A204.1 (cell line): ENCODE results near the gene SIPA1L3.
"Not testable (repeated sequence)": the region's sequence is repeated elsewhere in the genome, so short reads cannot be mapped to it uniquely, and the experiment has no call there.

ENCODE experiments used
- FAIRE-seq: peaks from 2 replicates; lab custom pipeline; 2012; peaks lifted over from hg19 to GRCh38; lab: Jason Lieb, UNC

Gene SIPA1L3

GRCh38 chr19:38023671-38024541 is 116.9 kb downstream of the SIPA1L3 start:
- FAIRE-seq: no peak

DNA sequence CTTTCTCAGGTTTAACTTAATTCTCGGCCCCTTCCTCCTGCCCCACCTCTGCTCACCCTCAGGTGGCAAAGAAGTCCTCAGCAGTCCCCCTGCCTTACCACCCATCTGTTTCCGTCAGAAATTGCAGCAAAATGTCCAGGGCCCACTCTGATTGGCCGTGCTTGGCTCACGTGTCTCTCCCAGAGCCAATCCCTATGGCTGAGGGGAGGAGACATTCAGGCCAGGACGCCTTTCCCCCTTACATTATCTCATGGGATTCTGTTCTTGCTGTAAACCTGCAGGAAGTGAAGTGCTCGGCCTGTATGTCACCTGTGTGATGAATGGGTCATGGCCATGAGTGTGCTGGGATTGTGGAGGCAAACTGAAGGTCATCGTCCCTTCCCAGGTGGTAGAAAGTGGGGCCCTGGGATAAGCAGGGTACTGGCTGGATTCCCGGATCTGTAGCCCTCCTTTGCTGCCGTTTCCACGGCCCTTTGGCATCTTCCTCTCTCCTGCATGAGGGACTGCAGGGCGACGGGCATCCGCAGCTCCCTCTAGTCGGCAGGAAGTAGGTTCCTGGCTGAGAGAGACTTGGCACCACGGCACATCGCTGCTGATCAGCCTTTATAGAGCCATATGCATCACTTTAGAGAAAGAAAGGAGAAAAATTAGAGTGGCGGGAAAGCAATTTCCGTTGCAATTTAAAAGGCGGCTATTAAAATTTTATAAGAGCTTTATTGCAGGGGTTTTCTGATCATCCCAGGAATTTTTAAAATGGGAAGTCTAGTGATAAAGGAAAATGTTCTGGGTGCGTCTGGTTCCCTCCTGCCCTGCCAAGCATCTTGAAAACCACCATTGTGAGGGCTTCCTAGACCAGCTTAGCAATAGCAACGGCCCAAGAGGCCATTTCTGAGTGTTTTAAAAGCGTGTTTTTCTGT is 118.2 kb downstream of the SIPA1L3 start:
- FAIRE-seq: no peak

- FAIRE-seq: no peak
Observed at GRCh38 chr19:38025909-38026307, 118.9 kb downstream of the SIPA1L3 start.

DNA sequence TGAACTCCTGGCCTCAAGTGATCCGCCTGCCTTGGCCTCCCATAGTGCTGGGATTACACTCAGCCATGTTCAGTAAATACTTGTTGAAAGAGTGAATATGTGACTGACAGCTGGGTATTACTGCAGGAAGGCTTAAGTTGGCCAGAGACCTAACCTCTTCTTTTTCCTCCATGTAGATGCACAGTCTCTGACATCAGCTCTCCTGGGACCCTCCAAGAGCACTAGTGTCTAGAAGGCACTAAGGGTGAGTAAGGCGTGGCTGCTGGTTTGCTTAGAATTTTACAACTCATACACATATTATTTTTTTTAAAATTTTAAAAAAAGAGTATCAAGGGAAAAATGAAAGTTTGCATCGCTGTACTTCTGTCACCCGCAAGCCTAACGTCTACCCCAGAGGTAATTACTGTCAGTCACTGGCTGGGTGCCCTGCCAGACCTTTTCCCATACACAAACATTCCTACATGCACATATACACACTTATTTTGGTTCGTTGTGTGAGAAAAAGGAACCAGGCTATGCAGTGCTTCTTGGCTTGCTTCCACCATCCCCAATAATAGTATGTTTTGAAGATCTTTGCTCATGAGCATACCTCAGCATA is 122.0 kb downstream of the SIPA1L3 start:
- FAIRE-seq: no peak

GRCh38 chr19:38030001-38030400 is 123.0 kb downstream of the SIPA1L3 start:
- not testable (repeated sequence) for FAIRE-seq

DNA sequence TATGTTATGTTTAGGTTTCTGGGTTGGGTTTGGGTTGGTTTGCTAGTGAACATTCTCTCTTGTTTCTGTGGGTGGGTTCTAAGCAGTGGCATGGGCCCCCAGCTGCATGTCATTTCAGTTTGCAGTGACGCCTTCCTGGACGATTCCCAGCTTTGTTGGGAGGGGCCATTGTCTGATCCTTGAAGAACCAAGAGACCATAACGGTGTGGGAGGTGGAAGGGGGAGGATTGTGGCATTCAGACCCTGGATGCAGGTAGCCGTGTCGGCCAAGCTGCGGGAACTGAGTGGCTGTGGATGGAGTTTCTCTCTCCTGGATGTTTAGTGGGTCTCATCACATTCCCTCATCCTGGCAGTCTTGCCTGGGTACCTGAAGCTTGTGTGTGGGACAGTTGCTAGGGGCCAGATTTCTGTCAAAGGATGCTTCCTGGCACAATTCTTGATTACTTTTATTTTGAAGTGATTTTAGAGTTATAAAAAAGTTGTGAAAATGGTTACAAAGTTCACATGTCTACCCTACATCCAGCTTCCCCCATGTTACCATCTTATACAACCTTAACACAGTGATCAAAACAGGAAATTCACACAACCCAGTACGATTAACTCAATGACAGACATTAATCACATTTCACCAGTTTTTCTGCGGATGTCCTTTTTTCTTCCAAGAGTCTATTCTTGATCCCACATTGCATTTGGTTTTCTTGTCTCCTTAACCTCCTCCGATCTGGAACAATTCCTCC is 123.8 kb downstream of the SIPA1L3 start:
- no peak for FAIRE-seq

GRCh38 chr19:38031423-38031770 is 124.4 kb downstream of the SIPA1L3 start:
- no peak for FAIRE-seq

DNA sequence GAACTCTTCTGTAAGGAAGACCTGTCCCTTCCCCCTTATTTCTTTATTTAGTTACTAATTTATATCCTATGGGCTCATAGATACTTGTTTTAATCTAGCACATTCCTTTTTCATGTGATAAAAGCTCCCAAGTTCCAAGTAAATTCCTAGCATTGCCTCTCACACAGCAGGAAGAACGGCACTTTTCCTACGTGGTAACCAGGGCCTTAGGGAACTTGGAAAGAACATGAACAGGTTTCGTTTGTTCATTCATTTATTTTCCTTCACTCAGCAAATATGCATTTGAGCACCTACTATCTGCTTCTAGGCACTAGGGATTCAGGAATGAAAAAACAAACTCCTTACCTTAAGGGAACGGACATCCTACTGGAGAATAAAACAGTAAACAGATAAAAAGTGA is 125.1 kb downstream of the SIPA1L3 start:
- FAIRE-seq: no peak

- FAIRE-seq: no peak
Observed at GRCh38 chr19:38032951-38033350, 125.9 kb downstream of the SIPA1L3 start.

- no peak for FAIRE-seq
Observed at GRCh38 chr19:38033658-38034491, 126.9 kb downstream of the SIPA1L3 start.

GRCh38 chr19:38034492-38034860 is 127.5 kb downstream of the SIPA1L3 start:
- FAIRE-seq: no peak

- FAIRE-seq: no peak
Observed at GRCh38 chr19:38035515-38036495, 128.8 kb downstream of the SIPA1L3 start.

DNA sequence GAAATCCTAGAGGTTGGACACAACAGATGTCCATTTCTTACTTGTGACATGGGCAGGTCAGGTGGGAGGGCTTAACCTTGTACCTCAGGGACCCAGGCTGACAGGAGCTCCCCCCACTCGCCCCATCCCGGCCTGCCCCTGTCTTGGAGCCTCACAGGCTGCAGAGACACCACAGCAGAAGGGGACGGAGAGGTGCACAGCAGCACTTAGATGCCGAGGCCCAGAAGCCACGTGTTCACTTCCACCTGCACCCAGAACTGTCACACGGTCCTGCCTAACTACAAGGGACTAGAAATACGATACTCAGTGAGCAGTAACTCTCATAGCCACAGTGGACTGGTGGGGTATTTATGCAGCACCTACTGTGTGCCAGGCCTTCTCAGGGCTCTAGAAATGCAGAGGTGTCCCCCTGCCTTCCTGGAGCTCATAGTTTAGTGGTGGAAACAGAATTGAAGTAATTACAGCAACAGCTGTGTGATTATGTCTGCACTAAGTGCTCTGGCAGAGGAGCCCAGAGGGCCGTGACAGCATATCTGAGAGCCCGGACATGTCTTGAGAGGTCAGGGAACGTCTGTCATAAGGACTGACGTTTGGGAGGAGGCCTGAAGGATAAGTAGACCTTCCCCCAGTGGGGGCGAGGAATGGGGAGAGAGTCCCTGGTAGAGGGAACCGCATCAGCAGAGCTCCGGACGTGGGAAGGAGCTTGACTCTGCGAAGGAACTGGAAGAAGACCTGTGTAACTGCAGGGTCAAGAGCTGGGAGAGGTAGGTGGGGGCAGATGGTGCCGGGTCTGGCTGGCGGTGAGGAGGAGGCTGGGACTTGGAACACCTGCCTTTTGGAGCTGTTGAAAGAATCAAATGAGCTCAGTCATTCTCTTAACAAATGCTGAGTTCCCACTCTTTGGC is 130.0 kb downstream of the SIPA1L3 start:
- no peak for FAIRE-seq

- FAIRE-seq: no peak
Observed at GRCh38 chr19:38039966-38040365, 133.0 kb downstream of the SIPA1L3 start.

DNA sequence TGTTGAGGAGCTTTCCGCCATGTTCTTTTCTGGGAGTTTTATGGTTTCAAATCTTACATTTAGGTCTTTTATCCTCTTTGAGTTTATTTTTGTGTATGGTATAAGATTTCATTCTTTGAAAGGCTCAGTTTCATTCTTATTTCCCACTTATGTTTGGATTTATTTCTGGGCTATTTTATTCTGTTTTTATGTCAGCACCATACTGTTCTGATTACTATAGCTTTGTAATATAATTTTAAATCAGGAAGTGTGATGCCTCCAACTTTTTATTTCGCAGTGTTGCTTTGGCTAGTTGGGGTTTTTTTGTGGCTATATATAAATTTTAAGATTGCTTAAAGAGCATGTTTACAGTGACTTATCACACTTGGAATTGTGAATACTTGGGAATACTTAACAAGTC is 135.1 kb downstream of the SIPA1L3 start:
- no peak for FAIRE-seq

DNA sequence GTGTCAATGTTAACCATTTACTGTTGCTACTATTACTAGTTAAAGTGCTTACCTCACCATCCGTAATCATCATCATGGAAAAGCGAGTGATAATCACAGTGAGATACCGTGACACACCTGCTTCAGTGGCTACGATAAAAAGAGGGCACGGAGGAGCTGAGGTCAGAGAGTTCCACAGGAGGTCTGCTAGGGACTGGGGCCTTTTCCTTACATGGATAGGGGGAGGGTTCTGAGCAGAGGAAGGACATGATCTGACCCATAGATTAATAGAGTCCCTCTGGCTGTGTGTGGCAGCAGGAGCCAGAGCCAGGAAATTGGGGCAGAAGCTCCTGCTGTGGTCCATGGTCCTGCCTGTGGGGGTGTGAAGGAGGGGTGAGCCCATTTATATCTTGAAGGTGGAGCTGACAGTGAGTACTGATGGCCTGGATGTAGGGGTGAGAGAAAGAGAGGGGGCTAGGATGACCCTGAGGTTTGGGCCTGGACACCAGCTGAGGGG is 136.7 kb downstream of the SIPA1L3 start:
- FAIRE-seq: no peak

- FAIRE-seq: no peak
Observed at GRCh38 chr19:38044267-38045111, 137.5 kb downstream of the SIPA1L3 start.
